Dendritic cell treated with granulocyte-macrophage colony-stimulating factor and Interleukin-4, amounts not matched to agents 40 ng/mL and 50 ng/mL, for 4 days (primary cell): ENCODE measurements around the gene CLCN5.
"Not testable (repeated sequence)": the region's sequence is repeated elsewhere in the genome, so short reads cannot be mapped to it uniquely, and the experiment has no call there.

Experiments used
- H3K27ac Mint-ChIP-seq: one replicate; pipeline ENCODE4 v1.8.0; 2022; ENCODE audit warnings: mild to moderate bottlenecking, mixed read lengths
- H3K27me3 Mint-ChIP-seq: one replicate; pipeline ENCODE4 v1.8.0; 2022; ENCODE audit warnings: mild to moderate bottlenecking, mixed read lengths
- H3K36me3 Mint-ChIP-seq: one replicate; pipeline ENCODE4 v1.8.0; 2022; ENCODE audit warnings: low read depth, mixed read lengths
- H3K4me1 Mint-ChIP-seq: one replicate; pipeline ENCODE4 v1.8.0; 2022; ENCODE audit warnings: low read depth, mixed read lengths
- H3K4me3 Mint-ChIP-seq: one replicate; pipeline ENCODE4 v1.8.0; 2022; ENCODE audit warnings: mild to moderate bottlenecking, moderate library complexity, mixed read lengths
- H3K9me3 Mint-ChIP-seq: one replicate; pipeline ENCODE4 v1.8.0; 2022; ENCODE audit warnings: mixed read lengths
- intact Hi-C: fragments of 100-400 bp; cut with micrococcal nuclease; formaldehyde crosslinking; loops from one replicate; pipeline ENCODE4 v1.15.0; 2022

Gene CLCN5

DNA sequence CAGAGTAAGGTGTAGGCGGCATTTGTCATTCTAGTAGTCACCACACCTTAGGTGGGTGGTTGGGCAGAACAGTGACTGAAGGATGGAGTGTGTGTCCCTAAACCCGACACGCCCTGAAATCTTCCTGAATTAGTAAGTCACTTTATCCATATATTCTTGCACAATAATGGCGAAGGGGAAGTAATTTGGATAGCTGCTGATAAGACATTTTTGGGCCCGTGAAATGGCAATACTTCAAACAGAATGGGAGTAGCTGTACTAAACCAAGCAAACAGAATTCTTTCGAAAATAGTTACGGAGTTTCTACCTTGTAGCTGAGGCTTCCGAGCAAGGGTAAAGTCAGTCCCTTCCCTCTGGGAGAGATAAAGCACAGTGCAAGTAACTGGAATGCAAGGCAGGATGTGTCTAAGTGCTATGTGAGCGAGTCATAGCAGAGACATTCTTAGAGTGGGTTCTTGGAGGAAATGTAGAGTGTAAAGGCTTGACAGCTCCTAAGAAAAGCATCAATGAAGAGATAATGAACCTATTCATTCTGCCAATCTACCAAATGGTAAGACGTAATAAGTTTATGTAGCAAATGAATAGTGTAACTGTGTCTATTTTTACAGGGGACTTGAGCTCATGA lies 72.8 kb downstream of the CLCN5 start:
- H3K27me3 Mint-ChIP-seq: no peaks in the 10 kb centered on the region
- intact Hi-C loops: loop anchor here (5.0 kb wide), 2 partner anchors 68 to 77 kb away; no protein-coding TSS in a partner anchor
- no peak overlapping the region for H3K27ac Mint-ChIP-seq
- H3K36me3 Mint-ChIP-seq: peaks cover 18% of the 10 kb centered on the region
- peaks cover 61% of the 10 kb centered on the region for H3K4me1 Mint-ChIP-seq
- H3K4me3 Mint-ChIP-seq: no peak overlapping the region
- no peaks in the 10 kb centered on the region for H3K9me3 Mint-ChIP-seq

DNA sequence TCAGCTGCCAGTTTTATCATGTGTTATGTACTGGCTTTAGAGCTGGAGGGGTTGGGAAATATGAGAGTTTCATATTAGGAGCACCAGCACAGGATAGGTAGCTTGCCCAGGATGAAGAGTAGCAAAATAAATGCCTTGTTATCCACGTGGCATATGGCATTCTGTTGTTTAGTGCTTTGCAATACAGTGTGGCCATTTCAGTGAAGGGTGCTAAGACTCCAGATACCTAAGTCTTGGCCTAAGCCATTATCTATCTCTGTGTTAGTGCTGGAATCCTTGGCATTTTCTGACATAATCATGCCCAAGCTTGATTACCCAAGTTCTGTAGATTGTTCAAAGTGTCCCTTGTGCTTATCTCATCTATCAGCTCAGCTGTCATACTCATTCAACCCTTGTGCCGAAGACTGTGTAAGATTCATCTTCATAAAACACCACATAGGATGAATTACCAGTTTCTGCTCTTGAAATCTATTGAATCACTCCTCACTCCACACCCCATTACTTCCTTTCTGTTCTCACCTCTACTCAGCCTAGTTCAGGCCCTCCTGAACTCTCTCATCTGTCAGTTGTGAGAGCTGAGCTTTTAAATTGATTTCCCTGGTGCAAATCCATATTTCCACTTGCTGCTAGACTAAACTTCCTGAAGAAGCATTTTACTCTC lies 73.5 kb downstream of the CLCN5 start:
- H3K27ac Mint-ChIP-seq: no peak overlapping the region
- peaks cover 22% of the 10 kb centered on the region for H3K36me3 Mint-ChIP-seq
- H3K27me3 Mint-ChIP-seq: no peaks in the 10 kb centered on the region
- no peaks in the 10 kb centered on the region for H3K9me3 Mint-ChIP-seq
- no peak overlapping the region for H3K4me3 Mint-ChIP-seq
- intact Hi-C loops: loop anchor here (5.0 kb wide), 2 partner anchors 69 to 76 kb away; no protein-coding TSS in a partner anchor
- peaks cover 68% of the 10 kb centered on the region for H3K4me1 Mint-ChIP-seq

DNA sequence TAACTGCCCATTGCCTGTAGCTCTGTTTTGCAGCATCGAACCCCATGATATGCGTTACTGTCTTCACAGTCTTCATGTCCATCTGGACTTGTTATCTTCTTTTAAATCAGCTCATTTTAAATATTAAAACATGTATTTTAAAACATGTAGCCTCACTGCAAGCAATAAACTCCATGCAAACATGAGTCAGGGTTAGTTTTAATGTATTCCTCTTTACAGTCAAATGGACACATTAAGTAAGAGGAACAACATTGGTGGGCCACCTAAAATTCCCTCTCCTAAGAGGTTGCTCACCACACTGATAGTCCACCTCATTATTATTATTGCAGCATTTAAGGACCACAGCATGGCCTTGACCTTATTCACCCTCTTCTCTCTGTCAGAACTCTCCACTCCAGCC lies 74.1 kb downstream of the CLCN5 start:
- H3K27ac Mint-ChIP-seq: peak overlapping the region; percentile 56
- peaks cover 22% of the 10 kb centered on the region for H3K36me3 Mint-ChIP-seq
- H3K4me1 Mint-ChIP-seq: peaks cover 70% of the 10 kb centered on the region
- no peaks in the 10 kb centered on the region for H3K9me3 Mint-ChIP-seq
- H3K27me3 Mint-ChIP-seq: no peaks in the 10 kb centered on the region
- no peak overlapping the region for H3K4me3 Mint-ChIP-seq
- intact Hi-C loops: loop anchor here (5.0 kb wide), 2 partner anchors 69 to 76 kb away; no protein-coding TSS in a partner anchor

DNA sequence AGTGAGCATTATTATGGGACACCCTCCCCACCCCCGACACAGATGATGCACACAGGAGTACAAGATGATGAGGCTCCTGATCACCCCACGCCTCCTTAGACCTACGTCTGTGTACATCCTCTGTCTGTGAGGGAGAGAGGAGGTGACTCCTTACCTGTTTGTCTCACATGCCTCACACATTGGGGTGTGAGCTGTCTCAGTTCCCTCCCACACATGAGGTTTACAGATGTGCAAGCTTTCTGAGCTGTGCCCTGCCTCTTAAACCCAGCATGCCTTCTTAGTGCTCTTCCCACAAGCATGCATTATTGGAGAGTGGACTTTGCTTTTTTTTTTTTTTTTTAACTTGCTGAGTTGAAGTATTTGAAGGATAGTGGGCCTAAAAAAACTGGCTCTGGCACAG lies 76.7 kb downstream of the CLCN5 start:
- intact Hi-C loops: loop anchor here (5.0 kb wide), 2 partner anchors 72 to 73 kb away; no protein-coding TSS in a partner anchor
- no peak overlapping the region for H3K27ac Mint-ChIP-seq
- H3K4me3 Mint-ChIP-seq: no peak overlapping the region
- no peaks in the 10 kb centered on the region for H3K9me3 Mint-ChIP-seq
- peaks cover 22% of the 10 kb centered on the region for H3K36me3 Mint-ChIP-seq
- peaks cover 75% of the 10 kb centered on the region for H3K4me1 Mint-ChIP-seq
- H3K27me3 Mint-ChIP-seq: no peaks in the 10 kb centered on the region

DNA sequence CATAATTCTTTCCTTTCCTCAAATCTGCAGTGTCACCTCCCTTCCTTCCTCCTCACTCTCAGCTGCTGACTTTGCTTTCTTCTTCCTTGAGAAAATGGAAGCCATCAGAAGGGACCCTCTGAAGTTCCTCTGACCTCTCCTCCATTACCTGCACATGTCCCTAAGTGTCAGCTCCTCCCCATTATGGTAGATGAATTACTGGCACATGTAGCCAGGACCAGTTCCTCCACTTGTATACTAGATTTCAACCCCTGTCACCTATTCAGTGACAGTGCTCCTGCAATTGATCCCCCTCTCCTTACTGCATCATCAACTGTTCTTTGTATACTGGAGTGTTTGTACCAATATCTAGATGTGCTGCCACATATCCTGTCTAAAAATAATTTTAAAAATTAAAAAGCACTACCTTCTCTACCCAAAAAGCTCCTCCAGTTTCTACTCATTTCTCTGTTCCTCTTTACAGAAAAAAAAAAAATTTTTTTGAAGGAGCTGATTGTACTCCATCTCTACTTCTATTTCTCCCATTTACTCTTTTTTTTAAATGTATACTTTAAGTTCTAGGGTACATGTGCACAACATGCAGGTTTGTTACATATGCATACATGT lies 78.6 kb downstream of the CLCN5 start:
- H3K27ac Mint-ChIP-seq: peak overlapping the region; percentile 48
- peaks cover 62% of the 10 kb centered on the region for H3K4me1 Mint-ChIP-seq
- H3K36me3 Mint-ChIP-seq: peaks cover 22% of the 10 kb centered on the region
- H3K9me3 Mint-ChIP-seq: no peaks in the 10 kb centered on the region
- intact Hi-C loops: no loop called here
- no peak overlapping the region for H3K4me3 Mint-ChIP-seq
- no peaks in the 10 kb centered on the region for H3K27me3 Mint-ChIP-seq

DNA sequence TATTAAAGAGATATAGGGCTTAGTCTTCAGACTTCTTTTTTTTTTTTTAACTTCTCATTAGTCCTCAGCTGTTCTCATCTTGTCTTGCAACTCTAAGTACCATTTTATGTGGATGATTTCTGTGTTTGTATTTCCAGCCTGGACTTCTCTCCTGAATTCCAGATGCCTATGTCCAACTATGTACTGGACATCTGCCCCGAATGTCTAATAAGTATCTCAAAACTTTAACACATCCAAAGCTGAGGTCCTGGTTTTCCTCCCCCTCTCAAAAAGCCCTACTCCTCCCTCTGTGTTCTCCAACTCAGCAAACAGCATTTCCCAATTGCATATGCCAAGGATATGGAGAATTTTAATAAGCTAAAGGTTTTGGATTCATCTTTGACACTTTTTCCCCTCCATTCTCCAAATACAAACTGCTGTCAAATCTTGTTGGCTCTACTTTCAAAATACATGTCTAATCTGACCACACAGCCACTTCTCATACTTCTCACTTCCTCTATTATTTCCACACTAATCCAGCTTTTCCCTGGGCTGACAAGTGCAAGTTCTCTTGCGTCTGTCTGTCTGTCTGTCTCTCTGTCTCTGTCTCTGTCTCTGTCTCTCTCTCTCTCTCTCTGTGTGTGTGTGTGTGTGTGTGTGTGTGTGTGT lies 79.8 kb downstream of the CLCN5 start:
- intact Hi-C loops: no loop called here
- Mint-ChIP-seq H3K9me3 (no peaks in the 10 kb centered on the region), H3K27me3 (no peaks in the 10 kb centered on the region), H3K4me3 (peak overlapping the region; percentile 59), H3K36me3 (peaks cover 15% of the 10 kb centered on the region), H3K4me1 (peaks cover 52% of the 10 kb centered on the region), H3K27ac (peak overlapping the region; percentile 88)

DNA sequence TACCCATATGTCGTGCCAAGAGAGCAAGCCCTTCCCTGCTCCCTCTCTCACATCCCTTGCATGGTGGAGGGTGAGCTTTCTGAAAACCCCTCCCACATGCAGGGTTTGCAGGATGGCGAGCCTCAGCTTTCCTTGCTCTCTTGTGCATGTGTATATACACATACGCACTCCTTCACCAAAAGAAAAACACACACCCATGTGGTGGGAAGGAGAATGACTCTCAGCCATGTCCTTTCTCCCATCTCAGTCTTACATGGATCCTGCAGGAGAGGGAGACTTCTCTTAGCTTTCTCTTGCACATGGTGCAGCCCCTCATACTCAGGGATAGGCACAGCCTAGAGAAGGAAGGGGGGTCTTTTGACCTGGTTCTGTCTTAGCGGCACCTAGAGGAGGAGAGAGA lies 81.1 kb downstream of the CLCN5 start:
- H3K4me1 Mint-ChIP-seq: peaks cover 44% of the 10 kb centered on the region
- H3K27me3 Mint-ChIP-seq: no peaks in the 10 kb centered on the region
- intact Hi-C loops: no loop called here
- no peaks in the 10 kb centered on the region for H3K9me3 Mint-ChIP-seq
- H3K36me3 Mint-ChIP-seq: peaks cover 14% of the 10 kb centered on the region
- H3K4me3 Mint-ChIP-seq: no peak overlapping the region
- no peak overlapping the region for H3K27ac Mint-ChIP-seq

DNA sequence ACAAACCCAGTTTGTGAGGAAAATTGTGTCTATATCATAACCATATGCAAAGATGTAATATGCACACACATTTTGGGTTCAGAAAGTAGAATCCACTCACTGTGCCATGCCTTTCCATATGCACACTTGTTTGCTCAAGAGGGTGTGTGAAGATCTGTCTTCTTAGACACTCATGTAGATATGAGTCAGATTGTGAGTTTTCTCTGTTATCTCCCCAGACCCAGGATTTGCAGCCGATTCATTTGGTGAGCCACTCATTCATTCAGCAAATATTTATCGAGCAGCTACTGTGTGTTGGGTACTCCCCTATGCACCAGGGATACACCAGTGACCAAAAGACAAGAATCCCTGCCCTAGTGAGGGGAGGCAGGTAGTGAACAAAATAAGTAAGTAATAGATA lies 81.5 kb downstream of the CLCN5 start:
- H3K4me1 Mint-ChIP-seq: peaks cover 40% of the 10 kb centered on the region
- no peak overlapping the region for H3K4me3 Mint-ChIP-seq
- H3K9me3 Mint-ChIP-seq: no peaks in the 10 kb centered on the region
- no peak overlapping the region for H3K27ac Mint-ChIP-seq
- H3K27me3 Mint-ChIP-seq: no peaks in the 10 kb centered on the region
- intact Hi-C loops: no loop called here
- H3K36me3 Mint-ChIP-seq: peaks cover 14% of the 10 kb centered on the region

DNA sequence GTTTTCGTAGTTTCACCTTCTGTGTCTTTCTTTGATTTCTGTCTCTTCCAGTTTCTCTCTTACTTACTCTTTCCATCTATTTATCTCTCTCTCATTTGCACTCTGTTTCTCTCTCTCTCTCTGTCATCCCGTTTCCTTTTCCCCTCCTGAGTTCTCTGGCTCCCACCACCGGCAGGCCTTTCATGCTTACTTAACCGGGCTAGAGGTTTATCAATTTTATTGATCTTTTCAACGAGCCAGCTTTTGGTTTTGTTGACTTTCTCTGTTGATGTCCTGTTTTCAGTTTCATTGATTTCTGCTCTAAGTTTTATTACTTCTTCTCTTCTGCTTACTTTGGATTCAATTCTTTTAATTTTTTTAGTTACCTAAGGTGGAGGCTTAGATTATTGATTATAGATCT lies 103.2 kb downstream of the CLCN5 start:
- intact Hi-C loops, H3K27ac Mint-ChIP-seq, H3K27me3 Mint-ChIP-seq, H3K4me3 Mint-ChIP-seq, H3K9me3 Mint-ChIP-seq: not testable (repeated sequence)
- H3K4me1 Mint-ChIP-seq: peaks cover 21% of the 10 kb centered on the region
- peaks cover 25% of the 10 kb centered on the region for H3K36me3 Mint-ChIP-seq

DNA sequence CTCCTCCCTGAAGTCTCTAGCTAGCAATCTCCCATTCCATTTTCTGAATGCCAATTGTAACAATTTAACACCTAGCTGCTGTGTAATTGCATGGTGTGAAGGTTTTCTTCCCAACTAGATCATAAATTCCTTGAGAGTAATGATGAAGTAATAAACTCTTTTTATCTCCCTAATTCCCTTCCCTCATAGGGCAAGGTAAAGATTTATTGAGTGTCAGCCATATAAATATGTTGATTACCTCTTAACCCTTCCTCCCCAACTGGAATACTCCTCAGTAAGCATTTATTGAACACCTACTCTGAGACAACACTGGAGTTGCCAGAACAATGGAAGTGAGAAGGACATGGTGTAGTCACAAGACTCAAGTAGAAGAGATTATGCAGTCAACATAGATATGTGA lies 112.7 kb downstream of the CLCN5 start:
- Mint-ChIP-seq H3K4me1 (peaks cover 12% of the 10 kb centered on the region), H3K27me3 (no peaks in the 10 kb centered on the region), H3K36me3 (peaks cover 7% of the 10 kb centered on the region), H3K27ac (no peak overlapping the region), H3K9me3 (no peaks in the 10 kb centered on the region), H3K4me3 (no peak overlapping the region)
- intact Hi-C loops: no loop called here

DNA sequence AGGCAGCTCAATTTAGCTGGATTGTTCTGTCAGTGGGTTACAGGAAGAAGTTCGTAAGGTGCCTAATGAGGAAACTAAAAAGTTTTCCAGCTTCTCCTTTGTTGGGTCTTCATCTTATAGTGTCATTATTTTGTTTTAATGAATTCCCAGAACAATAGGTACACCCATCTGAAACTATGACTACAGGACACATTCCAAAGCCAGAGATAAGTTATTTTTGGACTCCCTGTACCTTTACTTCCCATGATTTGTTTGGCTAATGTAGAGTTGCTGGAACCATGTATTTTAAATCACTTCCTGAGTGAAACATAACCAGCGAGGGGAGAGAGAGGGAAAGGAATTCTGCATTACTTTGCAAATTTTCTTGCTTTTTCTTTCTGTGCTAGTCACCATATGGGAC lies 114.0 kb downstream of the CLCN5 start:
- Mint-ChIP-seq H3K4me3 (no peak overlapping the region), H3K36me3 (peaks cover 7% of the 10 kb centered on the region), H3K4me1 (peaks cover 12% of the 10 kb centered on the region), H3K27me3 (no peaks in the 10 kb centered on the region), H3K27ac (no peak overlapping the region), H3K9me3 (no peaks in the 10 kb centered on the region)
- intact Hi-C loops: no loop called here

DNA sequence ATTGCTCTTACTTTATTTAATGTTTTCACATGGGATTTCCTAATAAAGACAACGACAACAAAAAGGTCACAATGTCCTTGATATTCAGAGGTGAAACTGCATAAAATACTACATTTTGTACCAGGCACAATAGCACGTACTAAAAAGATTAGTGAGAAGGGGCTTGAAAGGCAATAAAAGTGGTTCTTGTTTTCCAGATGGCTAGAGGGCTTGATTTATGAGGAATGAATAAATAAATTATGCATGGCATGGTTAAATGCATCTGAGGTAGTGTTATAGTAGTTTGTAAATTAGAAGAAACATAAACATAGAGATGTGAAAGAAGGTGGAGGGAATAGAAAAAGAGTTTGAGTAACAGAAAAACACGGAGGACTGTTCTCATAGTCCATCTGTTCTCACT lies 123.4 kb downstream of the CLCN5 start:
- intact Hi-C loops: no loop called here
- H3K36me3 Mint-ChIP-seq: peaks cover 20% of the 10 kb centered on the region

DNA sequence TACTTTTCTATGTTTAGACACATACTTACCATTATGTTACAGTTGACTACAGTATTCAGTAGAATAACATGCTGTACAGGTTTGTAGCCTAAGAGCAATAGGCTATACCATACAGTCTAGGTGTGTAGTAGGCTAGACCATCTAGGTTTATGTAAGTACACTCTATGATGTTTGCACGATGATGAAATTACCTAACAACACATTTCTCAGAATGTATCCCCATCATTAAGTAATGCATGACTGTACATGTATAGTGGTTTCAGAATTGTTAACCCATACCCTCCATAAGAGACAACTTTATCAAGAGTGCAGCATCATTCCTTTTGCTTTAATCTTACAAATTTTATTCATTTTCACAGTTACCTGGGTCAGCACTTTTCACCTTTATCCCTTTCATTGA lies 126.8 kb downstream of the CLCN5 start:
- Mint-ChIP-seq H3K27me3 (no peaks in the 10 kb centered on the region), H3K9me3 (no peaks in the 10 kb centered on the region), H3K4me3 (no peak overlapping the region), H3K27ac (no peak overlapping the region), H3K4me1 (no peaks in the 10 kb centered on the region), H3K36me3 (peaks cover 4% of the 10 kb centered on the region)
- intact Hi-C loops: no loop called here

More for the DNA sequence above, 123.4 kb downstream of the CLCN5 start:
- Mint-ChIP-seq H3K4me1 (no peaks in the 10 kb centered on the region), H3K4me3 (no peak overlapping the region), H3K9me3 (no peaks in the 10 kb centered on the region), H3K27me3 (no peaks in the 10 kb centered on the region), H3K27ac (no peak overlapping the region)

DNA sequence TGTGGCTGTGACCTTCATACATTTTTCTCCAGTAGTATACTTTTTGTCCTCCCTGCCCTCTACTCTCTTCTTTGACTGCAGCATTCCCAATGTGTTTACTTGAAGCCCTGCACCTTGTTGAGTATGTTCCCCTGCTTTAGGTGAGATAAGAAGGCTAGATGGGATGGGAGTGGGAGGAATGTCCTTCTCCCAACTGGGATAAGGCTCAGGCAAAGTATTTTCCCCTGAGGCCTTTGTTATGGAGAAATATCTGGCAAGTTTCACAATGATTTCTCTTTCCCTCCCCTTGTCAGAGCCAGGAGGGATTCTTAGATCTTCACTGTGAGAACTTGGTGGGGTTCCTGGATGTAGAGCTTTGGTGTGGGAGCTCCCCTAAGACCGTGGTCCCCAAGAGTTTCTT lies 131.8 kb downstream of the CLCN5 start:
- Mint-ChIP-seq H3K9me3 (no peaks in the 10 kb centered on the region), H3K27me3 (no peaks in the 10 kb centered on the region), H3K27ac (no peak overlapping the region), H3K36me3 (peaks cover 6% of the 10 kb centered on the region), H3K4me1 (no peaks in the 10 kb centered on the region), H3K4me3 (no peak overlapping the region)
- intact Hi-C loops: no loop called here
